Chondrocyte (in vitro differentiated cells): ENCODE results near the gene USP49. TPM values are rescaled to one million over a fixed set of nuclear protein-coding genes. Genes with fewer than 3 reads are reported as not detected.

Experiments
- DNase-seq: peaks from one replicate; pipeline ENCODE4 v3.0.0; 2021; ENCODE audit warnings: mixed read lengths, low spot score
- H3K27ac Mint-ChIP-seq: one replicate; pipeline ENCODE4 v1.8.0; 2021; ENCODE audit warnings: mild to moderate bottlenecking, moderate library complexity, mixed read lengths; ENCODE audit not compliant: unreplicated experiment
- H3K27me3 Mint-ChIP-seq: 2 replicates; pipeline ENCODE4 v1.8.0; 2021; ENCODE audit warnings: low read depth, mixed read lengths
- H3K36me3 Mint-ChIP-seq: 2 replicates; pipeline ENCODE4 v1.8.0; 2021; ENCODE audit warnings: low read depth, mixed read lengths
- H3K4me1 Mint-ChIP-seq: 2 replicates; pipeline ENCODE4 v1.8.0; 2021; ENCODE audit warnings: low read depth, mild to moderate bottlenecking, mixed read lengths
- H3K4me3 Mint-ChIP-seq: one replicate; pipeline ENCODE4 v1.8.0; 2021; ENCODE audit warnings: mild to moderate bottlenecking, moderate library complexity, mixed read lengths; ENCODE audit not compliant: unreplicated experiment
- H3K9me3 Mint-ChIP-seq: 2 replicates; pipeline ENCODE4 v1.8.0; 2021; ENCODE audit warnings: low read depth, mixed read lengths
- total RNA-seq: library from RNA; stranded (reverse); gene quantifications from 3 replicates; pipeline ENCODE4 v1.2.1, GENCODE V29; 2021
- TF ChIP-seq, protein P1 (sequence below): fragments of 200-600 bp; sonication (generic); IDR thresholded peaks from 2 replicates; pipeline ENCODE4 v1.5.0; 2021; ENCODE audit warnings: antibody characterized with exemption, mild to moderate bottlenecking, moderate library complexity

The USP49 gene
- total RNA-seq, 1 donor from 2014 or later, result 3.5 TPM

DNA sequence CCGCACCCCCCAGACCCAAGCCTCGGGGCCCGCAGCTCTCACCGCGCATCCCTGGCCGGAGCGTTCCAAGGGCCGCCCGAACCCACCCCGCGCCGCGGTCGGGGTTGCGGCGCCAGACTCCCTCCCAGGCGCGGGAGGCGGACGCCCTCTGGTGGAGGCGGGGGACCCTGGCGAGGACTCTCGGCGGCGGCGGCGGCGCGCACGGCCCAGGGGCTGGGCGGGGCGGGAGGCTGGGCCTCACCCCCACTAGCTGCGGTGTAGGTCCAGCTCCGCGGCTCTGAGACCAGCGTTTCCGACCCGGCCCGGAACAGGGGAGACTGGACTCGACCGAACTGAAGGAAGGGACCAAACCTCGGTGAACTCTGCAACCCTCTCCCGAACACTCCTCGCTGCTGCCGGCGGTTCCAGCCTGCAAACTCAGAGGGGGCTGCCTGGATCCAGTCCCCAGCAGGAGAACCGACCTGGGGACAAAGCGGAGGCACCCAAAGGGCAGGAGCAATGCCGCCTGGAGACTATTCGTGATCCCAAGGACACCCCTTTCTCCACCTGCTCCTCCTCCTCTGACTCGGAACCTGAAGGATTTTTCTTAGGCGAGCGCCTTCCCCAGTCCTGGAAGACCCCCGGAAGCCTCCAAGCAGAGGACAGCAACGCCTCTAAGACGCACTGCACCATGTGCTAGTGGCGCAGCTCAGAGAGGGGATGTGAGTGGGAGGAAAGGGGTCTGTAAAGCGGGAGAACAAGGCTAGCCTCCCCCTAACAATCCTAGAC lies 108.5 kb downstream of the USP49 start:
- Mint-ChIP-seq H3K27ac (peak overlapping the region; percentile 98), H3K4me3 (peak overlapping the region; percentile 89), H3K27me3 (no peaks in the 10 kb centered on the region), H3K4me1 (peaks cover 18% of the 10 kb centered on the region), H3K36me3 (peaks cover 3% of the 10 kb centered on the region), H3K9me3 (no peaks in the 10 kb centered on the region)
- DNase-seq, result peak; percentile 92
- TF ChIP-seq, protein P1, sequence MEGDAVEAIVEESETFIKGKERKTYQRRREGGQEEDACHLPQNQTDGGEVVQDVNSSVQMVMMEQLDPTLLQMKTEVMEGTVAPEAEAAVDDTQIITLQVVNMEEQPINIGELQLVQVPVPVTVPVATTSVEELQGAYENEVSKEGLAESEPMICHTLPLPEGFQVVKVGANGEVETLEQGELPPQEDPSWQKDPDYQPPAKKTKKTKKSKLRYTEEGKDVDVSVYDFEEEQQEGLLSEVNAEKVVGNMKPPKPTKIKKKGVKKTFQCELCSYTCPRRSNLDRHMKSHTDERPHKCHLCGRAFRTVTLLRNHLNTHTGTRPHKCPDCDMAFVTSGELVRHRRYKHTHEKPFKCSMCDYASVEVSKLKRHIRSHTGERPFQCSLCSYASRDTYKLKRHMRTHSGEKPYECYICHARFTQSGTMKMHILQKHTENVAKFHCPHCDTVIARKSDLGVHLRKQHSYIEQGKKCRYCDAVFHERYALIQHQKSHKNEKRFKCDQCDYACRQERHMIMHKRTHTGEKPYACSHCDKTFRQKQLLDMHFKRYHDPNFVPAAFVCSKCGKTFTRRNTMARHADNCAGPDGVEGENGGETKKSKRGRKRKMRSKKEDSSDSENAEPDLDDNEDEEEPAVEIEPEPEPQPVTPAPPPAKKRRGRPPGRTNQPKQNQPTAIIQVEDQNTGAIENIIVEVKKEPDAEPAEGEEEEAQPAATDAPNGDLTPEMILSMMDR, result peak; percentile 81

- DNase-seq, result peak; percentile 83
Measured at GRCh38 chr6:41785689-41786450, 109.3 kb downstream of the USP49 start.

GRCh38 chr6:41785254-41785653 lies 109.9 kb downstream of the USP49 start:
- TF ChIP-seq, protein P1, result no peak
- no peak overlapping the region for H3K4me3 Mint-ChIP-seq
- no peaks in the 10 kb centered on the region for H3K27me3 Mint-ChIP-seq
- no peak overlapping the region for H3K27ac Mint-ChIP-seq
- no peaks in the 10 kb centered on the region for H3K9me3 Mint-ChIP-seq
- H3K36me3 Mint-ChIP-seq, result peaks cover 3% of the 10 kb centered on the region
- peak; percentile 60 for DNase-seq
- H3K4me1 Mint-ChIP-seq, result peaks cover 26% of the 10 kb centered on the region

More at GRCh38 chr6:41785689-41786450, 109.3 kb downstream of the USP49 start:
- peaks cover 3% of the 10 kb centered on the region for H3K36me3 Mint-ChIP-seq
- peaks cover 26% of the 10 kb centered on the region for H3K4me1 Mint-ChIP-seq
- no peaks in the 10 kb centered on the region for H3K9me3 Mint-ChIP-seq
- peak overlapping the region; percentile 41 for H3K27ac Mint-ChIP-seq
- no peaks in the 10 kb centered on the region for H3K27me3 Mint-ChIP-seq
- peak overlapping the region; percentile 89 for H3K4me3 Mint-ChIP-seq
- TF ChIP-seq, protein P1, result no peak

DNA sequence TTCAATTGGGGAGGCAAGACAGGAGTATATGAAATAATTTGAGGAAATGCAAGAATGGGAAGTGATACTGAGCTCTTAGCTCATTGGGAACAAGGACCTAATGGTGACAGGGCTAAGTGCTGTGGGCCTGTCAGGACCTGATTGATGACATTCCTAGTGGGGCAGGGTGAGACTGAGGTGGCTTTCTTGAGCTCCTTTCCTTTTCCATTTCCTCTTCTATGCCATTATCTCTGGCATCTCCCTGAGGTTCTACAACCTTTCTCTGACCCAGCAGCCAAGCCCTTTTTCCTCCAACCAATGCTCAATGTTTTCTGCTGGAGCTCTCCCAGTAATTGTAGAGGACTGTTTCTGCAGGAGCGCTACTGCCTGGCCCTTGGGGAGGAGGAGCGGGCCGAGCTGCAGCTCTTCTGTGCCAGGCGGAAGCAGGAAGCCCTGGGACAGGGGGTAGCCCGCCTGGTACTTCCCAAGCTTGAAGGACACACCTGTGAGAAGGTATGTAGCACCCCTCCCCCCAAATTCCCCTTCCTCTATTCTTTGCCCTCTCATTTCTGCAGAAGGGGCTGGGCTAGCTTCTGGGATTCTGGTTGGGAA lies 110.5 kb downstream of the USP49 start:
- no peak overlapping the region for H3K4me3 Mint-ChIP-seq
- DNase-seq, result peak; percentile 48
- H3K36me3 Mint-ChIP-seq, result peaks cover 3% of the 10 kb centered on the region
- no peaks in the 10 kb centered on the region for H3K27me3 Mint-ChIP-seq
- peaks cover 26% of the 10 kb centered on the region for H3K4me1 Mint-ChIP-seq
- H3K27ac Mint-ChIP-seq, result no peak overlapping the region
- TF ChIP-seq, protein P1, result no peak
- no peaks in the 10 kb centered on the region for H3K9me3 Mint-ChIP-seq

DNA sequence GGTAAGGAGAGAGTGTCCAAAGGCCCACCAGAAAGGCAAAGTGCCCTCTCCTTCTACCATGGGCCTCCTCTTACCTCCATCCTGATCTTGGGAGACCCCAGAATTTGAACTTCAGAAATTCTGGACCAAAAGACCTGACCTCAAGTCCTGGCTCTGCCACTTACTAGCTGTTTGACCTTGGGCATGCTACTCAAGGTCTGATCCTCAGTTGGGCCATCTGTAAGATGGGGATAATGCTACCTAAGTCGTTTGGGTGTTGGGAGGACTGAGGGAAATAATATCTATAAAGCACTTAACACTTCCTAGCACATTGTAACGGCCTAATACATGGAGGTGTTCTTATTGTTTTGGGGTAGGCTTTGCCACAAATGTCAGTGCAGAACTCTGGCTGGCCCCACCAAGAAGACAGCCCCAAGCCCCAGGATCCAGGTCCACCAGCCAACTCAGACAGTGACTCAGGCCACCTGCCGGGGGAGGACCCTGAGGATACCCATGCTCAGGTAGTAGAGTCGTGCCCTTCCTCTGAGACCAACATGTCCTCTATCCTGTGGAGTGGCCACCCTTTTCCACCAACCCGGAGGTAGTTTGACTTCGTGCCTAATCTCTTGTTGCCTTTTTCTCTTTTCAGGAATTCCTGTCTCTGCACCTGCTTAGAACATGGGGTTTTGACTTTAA lies 111.9 kb downstream of the USP49 start:
- Mint-ChIP-seq H3K27ac (no peak overlapping the region), H3K27me3 (no peaks in the 10 kb centered on the region), H3K9me3 (no peaks in the 10 kb centered on the region), H3K4me1 (peaks cover 26% of the 10 kb centered on the region), H3K4me3 (no peak overlapping the region), H3K36me3 (peaks cover 3% of the 10 kb centered on the region)
- TF ChIP-seq, protein P1, result no peak
- peak; percentile 59 for DNase-seq
